SK-N-SH treated with all-trans-retinoic acid at 6 μM for 48 hours (cell line): ENCODE data around the gene SEMA5B.

Source experiments
- ARNTL ChIP-seq: fragments of 450-650 bp; formaldehyde crosslinking; IDR thresholded peaks from 2 replicates; pipeline ENCODE4 v1.5.0; 2020; ENCODE audit warnings: low read depth, mild to moderate bottlenecking, moderate library complexity, borderline replicate concordance
- BACH2 ChIP-seq: fragments of 250-450 bp; sonication (Bioruptor Pico); IDR thresholded peaks from 2 replicates; pipeline ENCODE4 v1.9.0; 2021; ENCODE audit warnings: mild to moderate bottlenecking, borderline replicate concordance
- ESRRG ChIP-seq: fragments of 250-450 bp; sonication (Bioruptor Pico); IDR thresholded peaks from 2 replicates; pipeline ENCODE4 v1.6.1; 2021; ENCODE audit warnings: mild to moderate bottlenecking
- PPARA ChIP-seq: fragments of 250-450 bp; sonication (Bioruptor Pico); IDR thresholded peaks from 2 replicates; pipeline ENCODE4 v1.5.0; 2020; ENCODE audit warnings: mild to moderate bottlenecking, borderline replicate concordance
- SNAI2 ChIP-seq: fragments of 250-450 bp; sonication (Bioruptor Pico); IDR thresholded peaks from 2 replicates; pipeline ENCODE4 v1.5.0; 2020; ENCODE audit warnings: mild to moderate bottlenecking, moderate library complexity
- ZFP3 ChIP-seq: fragments of 250-450 bp; sonication (Bioruptor Pico); IDR thresholded peaks from 2 replicates; pipeline ENCODE4 v1.5.0; 2020; ENCODE audit warnings: mild to moderate bottlenecking, moderate library complexity
- ZFP30 ChIP-seq: fragments of 450-650 bp; formaldehyde crosslinking; IDR thresholded peaks from 2 replicates; pipeline ENCODE4 v1.5.0; 2022; ENCODE audit warnings: mild to moderate bottlenecking, moderate library complexity
- ZNF70 ChIP-seq: fragments of 450-650 bp; formaldehyde crosslinking; IDR thresholded peaks from 2 replicates; pipeline ENCODE4 v1.5.0; 2020; ENCODE audit warnings: mild to moderate bottlenecking, moderate library complexity

DNA sequence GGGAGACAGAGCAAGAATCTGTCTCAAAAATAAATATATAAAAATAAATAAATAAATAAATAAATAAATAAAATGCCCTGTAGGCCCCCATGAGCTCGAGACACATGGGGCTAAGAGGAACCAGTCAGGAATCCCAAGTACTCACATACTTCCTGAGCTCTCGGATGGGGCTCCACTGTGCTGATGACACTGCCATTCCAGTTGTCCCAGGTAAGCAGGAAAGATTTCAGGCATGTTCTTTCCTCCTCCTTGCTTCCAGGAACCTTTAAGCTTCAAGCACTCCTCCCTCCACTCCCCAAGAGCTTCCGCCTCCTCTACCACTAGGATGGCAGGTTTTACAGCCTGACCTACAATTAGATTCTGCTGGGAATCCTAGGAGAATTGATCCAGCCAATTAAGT is 119.3 kb downstream of the SEMA5B start:
- TF ChIP-seq PPARA (no peak), ZFP3 (CRISPR knock-in tag) (no peak), ZFP30 (CRISPR knock-in tag) (no peak), SNAI2 (no peak), BACH2 (CRISPR knock-in tag) (no peak), ZNF70 (CRISPR knock-in tag) (no peak), ESRRG (CRISPR knock-in tag) (no peak), ARNTL (no peak)
